ENCODE results near the gene PGM5. TPM values are rescaled to one million over a fixed set of nuclear protein-coding genes. Genes with fewer than 3 reads are reported as not detected.
"Not testable (repeated sequence)": the region's sequence is repeated elsewhere in the genome, so short reads cannot be mapped to it uniquely, and the experiment has no call there.

PGM5 gene
- total and polyA plus RNA-seq, 2 of the 4 experiments (the other 2 are of a cell fraction), result 8.3 to 14.7 TPM

- ATAC-seq (ENCODE audit: low read depth) (peak; percentile 77), DNase-seq (peak; percentile 51)
- H4K20me1 ChIP-seq (ENCODE audit: insufficient read depth, low read length); H3K79me1 ChIP-seq (ENCODE audit: low read depth in 1 of 2, low read length in 2 of 2); H3K4ac ChIP-seq (ENCODE audit: low read depth, low read length); H3K23ac ChIP-seq (ENCODE audit: low read depth, low read length); H2BK15ac ChIP-seq (ENCODE audit: low read depth, low read length); H4K5ac ChIP-seq (ENCODE audit: low read depth, low read length); H3K4me2 ChIP-seq (ENCODE audit: low read depth, low read length); H3K36me3 ChIP-seq (ENCODE audit: control insufficient read depth, insufficient read depth, low read length); CTCF ChIA-PET; H3K4me3 ChIP-seq (ENCODE audit: insufficient read depth, low read depth, low read length); H4K91ac ChIP-seq (ENCODE audit: insufficient read depth, low read depth, low read length); H2AK9ac ChIP-seq (replicated peaks; ENCODE audit: low read depth, low read length, poor library complexity); H3K9me3 ChIP-seq (ENCODE audit: control insufficient read depth, insufficient read depth, low read length); intact Hi-C loops (cut with micrococcal nuclease); BruUV-seq (replicated peaks); H3K14ac ChIP-seq (replicated peaks; ENCODE audit: low read depth, low read length); POLR2A ChIA-PET (ENCODE audit: unreplicated experiment); in situ Hi-C loops (cut with MboI; ENCODE audit: low sequenced_read_pairs); dilution Hi-C loops (cut with HindIII; ENCODE audit: low sequenced_read_pairs, unreplicated experiment); H3K27me3 ChIP-seq (ENCODE audit: control insufficient read depth, insufficient read depth, low read length); H2AFZ ChIP-seq (replicated peaks; ENCODE audit: low read length, poor library complexity); H3K9me1 ChIP-seq (ENCODE audit: insufficient read depth, low read length); H3K27ac ChIP-seq (ENCODE audit: insufficient read depth, low read length); H2BK120ac ChIP-seq (ENCODE audit: low read depth, low read length); H2AK5ac ChIP-seq (ENCODE audit: low read depth, low read length); H3K56ac ChIP-seq (ENCODE audit: extremely low read depth, insufficient read depth, low read length); H3K4me1 ChIP-seq (ENCODE audit: control insufficient read depth, insufficient read depth, low read length); H3K9ac ChIP-seq (ENCODE audit: low read depth, low read length): not testable (repeated sequence)
- 0 out of 2 replicates have a peak overlapping the region, but pooled peaks have one; percentile 26 for H2BK20ac ChIP-seq (ENCODE audit: low read depth, low read length)
- peak overlapping the region in 1 of 2 experiments; percentile 53; a peak in 1 of 4 replicates for H4K8ac ChIP-seq (ENCODE audit: low read depth in 2 of 2, low read length in 2 of 2)
- WGBS, 2 experiments (ENCODE audit: extremely low coverage in 2 of 2, insufficient read length in 1 of 2), result no CpG with 5 or more reads among the region's 1 CpG
- peak overlapping the region; percentile 39 for H2BK5ac ChIP-seq (ENCODE audit: low read depth, low read length, poor library complexity, severe bottlenecking)
- H3K18ac ChIP-seq (ENCODE audit: low read depth, low read length), result peak overlapping the region; percentile 36; the same call in 1 of the 2 replicates
These were observed 21.3 kb downstream of the PGM5 start for GRCh38 chr9:68377723-68378122.

DNA sequence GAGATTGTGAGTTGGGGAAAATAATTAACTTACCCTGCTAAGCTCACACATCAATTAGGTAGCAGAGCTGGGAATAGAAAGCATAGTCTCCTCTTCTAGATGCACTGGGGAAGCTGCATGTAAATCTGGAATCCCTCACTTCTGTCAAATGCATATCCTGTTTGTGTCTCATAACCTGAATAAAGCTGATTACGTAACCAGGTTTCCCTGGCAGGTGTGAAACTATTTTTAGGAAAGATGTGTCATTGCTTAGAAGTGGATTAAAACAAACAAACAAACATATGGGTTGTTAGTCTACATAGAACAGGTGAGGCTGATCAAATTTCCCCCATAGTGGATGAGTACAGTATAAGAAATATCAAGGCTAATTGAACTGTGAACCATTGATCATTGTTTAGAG, 27.5 kb downstream of the PGM5 start:
- H3K9ac ChIP-seq (ENCODE audit: low read depth, low read length); H2BK15ac ChIP-seq (ENCODE audit: low read depth, low read length); ATAC-seq (ENCODE audit: low read depth); H2AK5ac ChIP-seq (ENCODE audit: low read depth, low read length); H3K36me3 ChIP-seq (ENCODE audit: control insufficient read depth, insufficient read depth, low read length); H3K4me3 ChIP-seq (ENCODE audit: insufficient read depth, low read depth, low read length); H2BK120ac ChIP-seq (ENCODE audit: low read depth, low read length); H3K18ac ChIP-seq (ENCODE audit: low read depth, low read length); H3K79me1 ChIP-seq (ENCODE audit: low read depth in 1 of 2, low read length in 2 of 2); H4K5ac ChIP-seq (ENCODE audit: low read depth, low read length); H3K4ac ChIP-seq (ENCODE audit: low read depth, low read length); BruUV-seq (replicated peaks); H4K91ac ChIP-seq (ENCODE audit: insufficient read depth, low read depth, low read length); H3K9me1 ChIP-seq (ENCODE audit: insufficient read depth, low read length); H3K23ac ChIP-seq (ENCODE audit: low read depth, low read length); H3K4me2 ChIP-seq (ENCODE audit: low read depth, low read length); H3K27me3 ChIP-seq (ENCODE audit: control insufficient read depth, insufficient read depth, low read length); H2AK9ac ChIP-seq (replicated peaks; ENCODE audit: low read depth, low read length, poor library complexity); H2AFZ ChIP-seq (replicated peaks; ENCODE audit: low read length, poor library complexity); H2BK20ac ChIP-seq (ENCODE audit: low read depth, low read length); H3K14ac ChIP-seq (replicated peaks; ENCODE audit: low read depth, low read length); H3K4me1 ChIP-seq (ENCODE audit: control insufficient read depth, insufficient read depth, low read length); H3K27ac ChIP-seq (ENCODE audit: insufficient read depth, low read length); POLR2A ChIA-PET (ENCODE audit: unreplicated experiment); DNase-seq; intact Hi-C loops (cut with micrococcal nuclease); H3K9me3 ChIP-seq (ENCODE audit: control insufficient read depth, insufficient read depth, low read length); CTCF ChIA-PET; H4K20me1 ChIP-seq (ENCODE audit: insufficient read depth, low read length); H3K56ac ChIP-seq (ENCODE audit: extremely low read depth, insufficient read depth, low read length); dilution Hi-C loops (cut with HindIII; ENCODE audit: low sequenced_read_pairs, unreplicated experiment); H4K8ac ChIP-seq (ENCODE audit: low read depth in 2 of 2, low read length in 2 of 2); H2BK5ac ChIP-seq (ENCODE audit: low read depth, low read length, poor library complexity, severe bottlenecking); in situ Hi-C loops (cut with MboI; ENCODE audit: low sequenced_read_pairs): not testable (repeated sequence)
- WGBS, 2 experiments (ENCODE audit: extremely low coverage in 2 of 2, insufficient read length in 1 of 2), result no CpG with 5 or more reads among the region's 1 CpG
